Uterus (tissue), 2 donors: Measurements from ENCODE around the gene PSMC6.

Experiments
- CTCF ChIP-seq, 4 experiments: fragments of 200-600 bp in 2 of 4; fragments of 450-650 bp in 2 of 4; sonication (generic) in 2 of 4; IDR thresholded peaks; one replicate each; pipeline ENCODE4 v1.5.1; 2016 to 2019; ENCODE audit warnings: antibody characterized with exemption in 4 of 4, mild to moderate bottlenecking in 2 of 4, moderate library complexity in 1 of 4
- POLR2A ChIP-seq, 2 donors: fragments of 450-650 bp; IDR thresholded peaks; one replicate each; pipeline ENCODE4 v1.6.1; 2016; ENCODE audit warnings: antibody characterized with exemption in 2 of 2, mild to moderate bottlenecking in 1 of 2, moderate library complexity in 1 of 2

GRCh38 chr14:52690983-52691760 lies 15.8 kb upstream of the PSMC6 start:
- TF ChIP-seq CTCF (IDR thresholded peaks at IDR 0.05) = no peak
- no peak for TF ChIP-seq POLR2A (IDR thresholded peaks at IDR 0.05)
